Measurements from ENCODE around the gene MTMR3.

MTMR3 gene

DNA sequence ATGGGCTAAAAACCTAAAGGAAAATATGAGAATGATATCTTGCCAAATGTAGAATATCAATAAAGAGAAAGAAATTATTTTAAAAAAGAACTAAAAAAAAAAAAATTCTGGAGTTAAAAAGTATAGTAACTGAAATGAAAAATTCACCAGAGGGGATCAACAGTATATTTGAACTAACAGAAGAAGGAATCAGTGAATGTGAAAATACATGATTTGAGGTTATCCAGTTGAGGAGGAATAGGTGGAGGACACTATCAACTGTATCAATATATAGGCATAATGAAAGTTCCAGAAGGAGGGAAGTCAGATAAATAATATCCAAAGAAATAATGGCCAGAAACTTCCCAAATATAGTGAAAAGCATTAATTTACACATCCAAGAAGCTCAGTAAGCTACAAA lies 181.2 kb downstream of the MTMR3 start:
- no peak overlapping the region for H3K4me3 ChIP-seq (ENCODE audit: low read depth, low read length)
- TF ChIP-seq CTCF (conservative IDR thresholded peaks at IDR 0.05; ENCODE audit: low read depth, low read length): no peak
- no peak for DNase-seq (ENCODE audit: low read depth)

DNA sequence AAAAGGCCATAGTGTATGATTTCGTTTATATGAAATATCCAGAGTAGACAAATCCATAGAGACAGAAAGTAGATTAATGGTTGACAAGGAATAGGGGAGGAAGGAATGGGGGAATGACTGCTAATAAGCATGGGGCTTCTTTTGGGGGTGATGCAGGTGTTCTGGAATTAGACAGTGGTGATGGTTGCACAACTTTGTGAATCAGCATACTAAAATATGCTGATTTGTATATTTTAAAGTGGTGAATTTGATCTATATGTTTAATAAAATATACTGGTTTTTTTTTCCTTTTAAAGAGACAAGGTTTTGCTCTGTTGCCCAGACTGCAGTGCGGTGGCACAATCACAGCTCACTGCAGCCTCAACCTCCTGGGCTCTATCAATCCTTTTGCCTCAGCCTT lies 190.8 kb downstream of the MTMR3 start:
- DNase-seq (ENCODE audit: low read depth): no peak
- no peak for TF ChIP-seq CTCF (conservative IDR thresholded peaks at IDR 0.05; ENCODE audit: low read depth, low read length)
- H3K4me3 ChIP-seq (ENCODE audit: low read depth, low read length): no peak overlapping the region

DNA sequence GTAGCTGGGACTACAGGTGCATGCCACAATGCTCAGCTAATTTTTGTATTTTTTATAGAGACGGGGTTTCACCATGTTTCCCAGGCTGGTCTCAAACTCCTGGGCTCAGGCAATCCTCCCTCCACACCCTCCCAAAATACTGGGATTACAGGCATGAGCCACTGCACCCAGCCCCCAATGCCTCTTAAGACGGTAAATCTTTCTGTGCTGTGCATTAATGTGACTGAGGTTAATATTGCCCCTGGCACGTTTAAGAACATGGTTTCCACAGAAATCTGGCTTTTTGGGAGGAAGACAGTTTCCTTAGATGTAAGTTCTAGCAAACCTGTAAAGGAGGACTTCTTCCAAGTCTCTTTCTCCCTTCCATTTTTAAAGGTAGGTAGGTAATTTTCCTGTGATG lies 191.2 kb downstream of the MTMR3 start:
- no peak for TF ChIP-seq CTCF (conservative IDR thresholded peaks at IDR 0.05; ENCODE audit: low read depth, low read length)
- no peak for DNase-seq (ENCODE audit: low read depth)
- no peak overlapping the region for H3K4me3 ChIP-seq (ENCODE audit: low read depth, low read length)

GRCh38 chr22:30074994-30075393 lies 192.0 kb downstream of the MTMR3 start:
- no peak overlapping the region for H3K4me3 ChIP-seq (ENCODE audit: low read depth, low read length)
- no peak for DNase-seq (ENCODE audit: low read depth)
- no peak for TF ChIP-seq CTCF (conservative IDR thresholded peaks at IDR 0.05; ENCODE audit: low read depth, low read length)

- no peak for DNase-seq (ENCODE audit: low read depth)
- H3K4me3 ChIP-seq (ENCODE audit: low read depth, low read length): no peak overlapping the region
- no peak for TF ChIP-seq CTCF (conservative IDR thresholded peaks at IDR 0.05; ENCODE audit: low read depth, low read length)
Measured at GRCh38 chr22:30077279-30077880, 194.4 kb downstream of the MTMR3 start.

DNA sequence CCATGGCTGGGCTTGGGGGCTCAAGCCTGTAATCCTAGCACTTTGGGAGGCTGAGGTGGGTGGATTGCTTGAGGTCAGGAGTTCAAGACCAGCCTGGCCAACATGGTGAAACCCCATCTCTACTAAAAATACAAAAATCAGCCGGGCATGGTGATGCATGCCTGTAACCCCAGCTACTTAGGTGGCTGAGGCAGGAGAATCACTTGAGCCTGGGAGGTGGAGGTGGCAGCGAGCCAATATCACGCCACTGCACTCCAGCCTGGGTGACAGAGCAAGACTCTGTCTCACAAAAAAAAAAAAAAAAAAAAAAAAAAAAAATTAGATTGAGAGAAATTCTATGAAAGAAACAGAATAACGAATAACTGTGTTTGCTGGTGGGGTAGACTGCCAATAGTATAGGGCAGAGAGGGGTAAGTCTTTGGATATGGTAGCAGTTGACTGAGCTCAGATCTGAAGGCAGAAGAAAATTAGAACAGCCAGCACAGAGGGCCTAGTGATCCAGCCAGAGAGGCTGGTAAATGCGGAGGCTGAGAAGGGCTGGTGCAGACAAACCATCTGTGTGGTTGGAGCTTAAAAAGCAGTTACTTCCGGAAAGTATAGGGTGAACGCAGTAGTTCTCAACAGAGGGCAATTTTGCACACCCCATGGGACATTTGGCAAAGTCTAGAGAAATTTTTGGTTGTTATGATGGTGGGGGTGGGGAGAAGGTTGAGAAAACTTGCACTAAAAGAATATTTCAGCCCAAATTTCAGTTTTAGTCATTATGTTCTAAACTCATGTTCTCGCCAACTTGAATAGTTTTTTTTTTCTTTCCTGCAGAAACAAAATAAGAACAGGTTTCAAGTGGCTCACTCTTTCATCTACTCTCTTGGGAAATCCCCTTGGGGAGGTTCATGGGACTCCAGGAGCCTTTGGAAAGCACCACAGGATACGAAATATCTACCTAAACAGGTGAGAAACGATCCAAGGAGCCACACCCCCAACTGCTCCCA lies 195.6 kb downstream of the MTMR3 start:
- no peak for TF ChIP-seq CTCF (conservative IDR thresholded peaks at IDR 0.05; ENCODE audit: low read depth, low read length)
- H3K4me3 ChIP-seq (ENCODE audit: low read depth, low read length): no peak overlapping the region
- DNase-seq (ENCODE audit: low read depth): no peak
